HEK293 (cell line): Measurements from ENCODE around the gene PROB1.
A peak's percentile ranks its signal among the peaks of the same experiment; 100 is the strongest.

ENCODE experiments used
- CTCF ChIA-PET: fragments of 350-600 bp; formaldehyde crosslinking; extraction: SDS; loops from one replicate; lab custom pipeline; 2021; ENCODE audit warnings: antibody characterized with exemption; lab: Yijun Ruan, JAX
- POLR2A ChIA-PET: fragments of 300-600 bp; formaldehyde crosslinking; extraction: SDS; loops from one replicate; lab custom pipeline; 2020; ENCODE audit warnings: antibody characterized with exemption, inconsistent platforms; lab: Yijun Ruan, JAX
- H3K27ac ChIP-seq: fragments of 200-500 bp; sonication (Bioruptor generic); 2 replicates; pipeline ENCODE4 v1.5.1; 2014; ENCODE audit warnings: low read depth, low read length, control low read depth, inconsistent platforms; ENCODE audit errors: extremely low read depth
- H3K36me3 ChIP-seq, 2 experiments: fragments of 200-500 bp in 1 of 2; sonication (Bioruptor generic) in 1 of 2; 1 replicate in 1 of 2; 2 replicates in 1 of 2; pipeline ENCODE4 v1.5.1; 2014 to 2017; ENCODE audit warnings: inconsistent platforms in 2 of 2, low read length in 2 of 2; ENCODE audit not compliant: control insufficient read depth in 2 of 2, insufficient read depth in 1 of 2
- H3K4me1 ChIP-seq: fragments of 200-500 bp; sonication (Bioruptor generic); 2 replicates; pipeline ENCODE4 v1.5.1; 2014; ENCODE audit warnings: mild to moderate bottlenecking, low read length, inconsistent platforms; ENCODE audit not compliant: control insufficient read depth, insufficient read depth
- H3K4me3 ChIP-seq: 2 replicates; pipeline ENCODE4 v1.5.1; 2011; ENCODE audit warnings: low read depth, mild to moderate bottlenecking, control low read depth, low read length, moderate library complexity
- H3K9me3 ChIP-seq: fragments of 200-500 bp; sonication (Bioruptor generic); 2 replicates; pipeline ENCODE4 v1.5.1; 2014; ENCODE audit warnings: low read depth, low read length, inconsistent platforms; ENCODE audit not compliant: control insufficient read depth, insufficient read depth
- BCL11B ChIP-seq: fragments of 450-650 bp; formaldehyde crosslinking; IDR thresholded peaks from 2 replicates; pipeline ENCODE4 v1.5.1; 2016; ENCODE audit warnings: low read depth, missing biosample characterization, missing genetic modification characterization
- HOXD13 ChIP-seq: sonication (generic); formaldehyde crosslinking; IDR thresholded peaks from 2 replicates; pipeline ENCODE4 v1.8.0; 2022; ENCODE audit warnings: missing genetic modification reagents, borderline replicate concordance
- INSM2 ChIP-seq: fragments of 450-650 bp; formaldehyde crosslinking; IDR thresholded peaks from 2 replicates; pipeline ENCODE4 v1.5.1; 2016; ENCODE audit warnings: missing biosample characterization, missing genetic modification characterization
- KLF17 ChIP-seq: fragments of 450-650 bp; formaldehyde crosslinking; IDR thresholded peaks from 2 replicates; pipeline ENCODE4 v1.5.1; 2016; ENCODE audit warnings: missing biosample characterization, missing genetic modification characterization
- MEIS1 ChIP-seq: sonication (generic); formaldehyde crosslinking; IDR thresholded peaks from 2 replicates; pipeline ENCODE4 v1.8.1; 2022; ENCODE audit warnings: missing genetic modification reagents, mild to moderate bottlenecking, borderline replicate concordance
- PBX3 ChIP-seq: sonication (generic); formaldehyde crosslinking; IDR thresholded peaks from 2 replicates; pipeline ENCODE4 v1.8.1; 2022; ENCODE audit warnings: mild to moderate bottlenecking, moderate library complexity, missing genetic modification reagents
- PRDM4 ChIP-seq: fragments of 450-650 bp; formaldehyde crosslinking; IDR thresholded peaks from 2 replicates; pipeline ENCODE4 v1.5.1; 2017; ENCODE audit warnings: missing biosample characterization, missing genetic modification characterization
- RBAK ChIP-seq: fragments of 450-650 bp; formaldehyde crosslinking; IDR thresholded peaks from 2 replicates; pipeline ENCODE4 v1.5.1; 2016; ENCODE audit warnings: missing biosample characterization, missing genetic modification characterization
- REPIN1 ChIP-seq: fragments of 450-650 bp; formaldehyde crosslinking; IDR thresholded peaks from 2 replicates; pipeline ENCODE4 v1.5.1; 2017; ENCODE audit warnings: missing biosample characterization, missing genetic modification characterization, low read depth
- ZBTB8A ChIP-seq: fragments of 450-650 bp; formaldehyde crosslinking; IDR thresholded peaks from 2 replicates; pipeline ENCODE4 v1.5.1; 2016; ENCODE audit warnings: missing biosample characterization, missing genetic modification characterization
- ZFHX2 ChIP-seq: fragments of 450-650 bp; formaldehyde crosslinking; conservative IDR thresholded peaks from 2 replicates; pipeline ENCODE4 v1.5.1; 2016; ENCODE audit warnings: missing biosample characterization, missing genetic modification characterization
- ZFP69B ChIP-seq: fragments of 450-650 bp; formaldehyde crosslinking; IDR thresholded peaks from 2 replicates; pipeline ENCODE4 v1.5.1; 2016; ENCODE audit warnings: missing biosample characterization, missing genetic modification characterization
- ZIC2 ChIP-seq: fragments of 450-650 bp; formaldehyde crosslinking; IDR thresholded peaks from 2 replicates; pipeline ENCODE4 v1.5.1; 2016; ENCODE audit warnings: missing biosample characterization, missing genetic modification characterization
- ZNF2 ChIP-seq: fragments of 450-650 bp; formaldehyde crosslinking; IDR thresholded peaks from 2 replicates; pipeline ENCODE4 v1.5.1; 2016; ENCODE audit warnings: missing biosample characterization, missing genetic modification characterization
- ZNF274 ChIP-seq, 2 experiments: fragments of 200-500 bp in 1 of 2; fragments of 450-650 bp in 1 of 2; sonication (Bioruptor generic) in 1 of 2; formaldehyde crosslinking in 1 of 2; IDR thresholded peaks; 2 replicates each; pipeline versions ENCODE4 v1.5.1 to v1.6.1; 2014 to 2016; ENCODE audit warnings: borderline replicate concordance in 1 of 2, inconsistent platforms in 1 of 2, low read length in 1 of 2, missing biosample characterization in 1 of 2, missing genetic modification characterization in 1 of 2
- ZNF341 ChIP-seq: fragments of 450-650 bp; formaldehyde crosslinking; IDR thresholded peaks from 2 replicates; pipeline ENCODE4; 2016; ENCODE audit warnings: low read depth, missing biosample characterization, missing genetic modification characterization
- ZNF366 ChIP-seq: fragments of 450-650 bp; formaldehyde crosslinking; conservative IDR thresholded peaks from 2 replicates; pipeline ENCODE4 v1.5.1; 2016; ENCODE audit warnings: missing biosample characterization, missing genetic modification characterization
- ZNF501 ChIP-seq: fragments of 450-650 bp; formaldehyde crosslinking; IDR thresholded peaks from 2 replicates; pipeline ENCODE4 v1.5.1; 2016; ENCODE audit warnings: missing biosample characterization, missing genetic modification characterization
- ZNF521 ChIP-seq: fragments of 450-650 bp; formaldehyde crosslinking; IDR thresholded peaks from 2 replicates; pipeline ENCODE4 v1.5.1; 2017; ENCODE audit warnings: missing biosample characterization, mild to moderate bottlenecking, missing genetic modification characterization
- ZNF530 ChIP-seq: fragments of 450-650 bp; formaldehyde crosslinking; IDR thresholded peaks from 2 replicates; pipeline ENCODE4 v1.5.1; 2016; ENCODE audit warnings: low read depth, missing biosample characterization, missing genetic modification characterization
- ZNF548 ChIP-seq: fragments of 450-650 bp; formaldehyde crosslinking; IDR thresholded peaks from 2 replicates; pipeline ENCODE4 v1.5.1; 2016; ENCODE audit warnings: missing biosample characterization, missing genetic modification characterization
- ZNF704 ChIP-seq: fragments of 450-650 bp; formaldehyde crosslinking; IDR thresholded peaks from 2 replicates; pipeline ENCODE4 v1.5.1; 2016; ENCODE audit warnings: missing biosample characterization, missing genetic modification characterization
- ZNF707 ChIP-seq: fragments of 450-650 bp; formaldehyde crosslinking; IDR thresholded peaks from 2 replicates; pipeline ENCODE4 v1.5.1; 2016; ENCODE audit warnings: missing biosample characterization, missing genetic modification characterization
- ZNF777 ChIP-seq: fragments of 450-650 bp; formaldehyde crosslinking; IDR thresholded peaks from 2 replicates; pipeline ENCODE4 v1.5.1; 2017; ENCODE audit warnings: missing biosample characterization, missing genetic modification characterization, borderline replicate concordance
- ZNF785 ChIP-seq: fragments of 450-650 bp; formaldehyde crosslinking; IDR thresholded peaks from 2 replicates; pipeline ENCODE4 v1.5.1; 2016; ENCODE audit warnings: missing biosample characterization, missing genetic modification characterization
- ZNF843 ChIP-seq: fragments of 450-650 bp; formaldehyde crosslinking; IDR thresholded peaks from 2 replicates; pipeline ENCODE4 v1.5.1; 2016; ENCODE audit warnings: missing biosample characterization, missing genetic modification characterization
- ZSCAN30 ChIP-seq: fragments of 450-650 bp; IDR thresholded peaks from 2 replicates; pipeline ENCODE4 v1.5.1; 2018; ENCODE audit warnings: missing biosample characterization, mild to moderate bottlenecking, missing genetic modification characterization, moderate library complexity

Gene PROB1

GRCh38 chr5:139341689-139342422, 53.0 kb downstream of the PROB1 start, which contains the start of gene PAIP2 (continued):
- no peak for TF ChIP-seq HOXD13 (CRISPR knock-in tag)
- no peak for TF ChIP-seq BCL11B (tag by site-specific recombination)
- TF ChIP-seq ZNF777, result peak; percentile 100
- peak; percentile 55 for TF ChIP-seq ZIC2 (tag by site-specific recombination)
- peak; percentile 85 for TF ChIP-seq ZNF366 (tag by site-specific recombination)
- peak; percentile 93 for TF ChIP-seq ZNF843

GRCh38 chr5:139341187-139341688, 53.7 kb downstream of the PROB1 start:
- POLR2A ChIA-PET, result interaction anchor here (0.5 to 3.3 kb wide), 18 partner anchors 9 to 765 kb away, joined by 3 to 62 read pairs (median 5); partner anchors contain the start of genes HSPA9 and MATR3
- H3K36me3 ChIP-seq, result peaks cover 16 to 19% of the 10 kb centered on the region in 2 experiments
- no peak overlapping the region; the same call in 1 of the 2 replicates for H3K27ac ChIP-seq
- no peaks in the 10 kb centered on the region for H3K9me3 ChIP-seq
- H3K4me1 ChIP-seq, result peaks cover 11% of the 10 kb centered on the region
- CTCF ChIA-PET, result interaction anchor here (1.0 to 1.6 kb wide), 10 partner anchors 10 to 810 kb away, joined by 3 to 7 read pairs (median 4); no protein-coding TSS in a partner anchor
- H3K4me3 ChIP-seq, result peak overlapping the region; percentile 97
- TF ChIP-seq ZSCAN30 (tag by site-specific recombination), result no peak
- TF ChIP-seq ZNF341 (tag by site-specific recombination), result no peak
- TF ChIP-seq ZNF843, result no peak
- TF ChIP-seq ZFP69B, result no peak
- peak; percentile 90 for TF ChIP-seq ZFHX2 (tag by site-specific recombination)
- no peak for TF ChIP-seq MEIS1
- no peak for TF ChIP-seq ZNF501 (tag by site-specific recombination)
- no peak for TF ChIP-seq ZNF548 (tag by site-specific recombination)
- peak; percentile 80 for TF ChIP-seq INSM2 (tag by site-specific recombination)
- no peak for TF ChIP-seq ZNF2 (tag by site-specific recombination)
- TF ChIP-seq ZBTB8A (tag by site-specific recombination), result no peak
- no peak for TF ChIP-seq RBAK (tag by site-specific recombination)
- no peak for TF ChIP-seq KLF17 (tag by site-specific recombination)
- no peak for TF ChIP-seq ZNF707
- TF ChIP-seq ZNF521 (tag by site-specific recombination), result no peak
- TF ChIP-seq PBX3 (CRISPR knock-in tag), result no peak
- TF ChIP-seq ZNF274 (IDR thresholded peaks at IDR 0.05; ENCODE audit: low read length), result no peak
- no peak for TF ChIP-seq ZNF274 (tag by site-specific recombination; IDR thresholded peaks at IDR 0.05; ENCODE audit: borderline replicate concordance)
- no peak for TF ChIP-seq PRDM4 (tag by site-specific recombination)
- TF ChIP-seq REPIN1 (tag by site-specific recombination), result no peak
- TF ChIP-seq ZNF785 (tag by site-specific recombination), result no peak
- TF ChIP-seq ZNF530, result no peak
- no peak for TF ChIP-seq ZNF704 (tag by site-specific recombination)
